Esophagus squamous epithelium (tissue), 4 donors: ENCODE results near the gene FCRLB.

Source experiments
- POLR2A ChIP-seq, 4 donors: fragments of 450-650 bp; IDR thresholded peaks; one replicate each; pipeline ENCODE4 v1.6.1; 2017; ENCODE audit warnings: antibody characterized with exemption in 4 of 4, mild to moderate bottlenecking in 4 of 4, moderate library complexity in 3 of 4
- TF ChIP-seq, protein P1 (sequence below), 6 experiments: fragments of 450-650 bp in 4 of 6; fragments of 200-600 bp in 2 of 6; sonication (generic) in 2 of 6; IDR thresholded peaks; one replicate each; pipeline ENCODE4 v1.5.1; 2016 to 2019; ENCODE audit warnings: antibody characterized with exemption in 6 of 6, mild to moderate bottlenecking in 4 of 6, moderate library complexity in 4 of 6

- TF ChIP-seq, protein P1, sequence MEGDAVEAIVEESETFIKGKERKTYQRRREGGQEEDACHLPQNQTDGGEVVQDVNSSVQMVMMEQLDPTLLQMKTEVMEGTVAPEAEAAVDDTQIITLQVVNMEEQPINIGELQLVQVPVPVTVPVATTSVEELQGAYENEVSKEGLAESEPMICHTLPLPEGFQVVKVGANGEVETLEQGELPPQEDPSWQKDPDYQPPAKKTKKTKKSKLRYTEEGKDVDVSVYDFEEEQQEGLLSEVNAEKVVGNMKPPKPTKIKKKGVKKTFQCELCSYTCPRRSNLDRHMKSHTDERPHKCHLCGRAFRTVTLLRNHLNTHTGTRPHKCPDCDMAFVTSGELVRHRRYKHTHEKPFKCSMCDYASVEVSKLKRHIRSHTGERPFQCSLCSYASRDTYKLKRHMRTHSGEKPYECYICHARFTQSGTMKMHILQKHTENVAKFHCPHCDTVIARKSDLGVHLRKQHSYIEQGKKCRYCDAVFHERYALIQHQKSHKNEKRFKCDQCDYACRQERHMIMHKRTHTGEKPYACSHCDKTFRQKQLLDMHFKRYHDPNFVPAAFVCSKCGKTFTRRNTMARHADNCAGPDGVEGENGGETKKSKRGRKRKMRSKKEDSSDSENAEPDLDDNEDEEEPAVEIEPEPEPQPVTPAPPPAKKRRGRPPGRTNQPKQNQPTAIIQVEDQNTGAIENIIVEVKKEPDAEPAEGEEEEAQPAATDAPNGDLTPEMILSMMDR (IDR thresholded peaks at IDR 0.05): no peak
- TF ChIP-seq POLR2A (IDR thresholded peaks at IDR 0.05): no peak
Observed at GRCh38 chr1:161720956-161721737, at the start of gene FCRLB.
